HG03175 (cell line): ENCODE data around the gene CRYGB.
"Not testable (repeated sequence)": the region's sequence is repeated elsewhere in the genome, so short reads cannot be mapped to it uniquely, and the experiment has no call there.

Experiments used
- ATAC-seq: cut with Tn5 transposase; IDR thresholded peaks from one replicate; pipeline ENCODE4 v1.9.1; 2021; ENCODE audit warnings: mild to moderate bottlenecking, moderate library complexity; ENCODE audit not compliant: unreplicated experiment

CRYGB gene

DNA sequence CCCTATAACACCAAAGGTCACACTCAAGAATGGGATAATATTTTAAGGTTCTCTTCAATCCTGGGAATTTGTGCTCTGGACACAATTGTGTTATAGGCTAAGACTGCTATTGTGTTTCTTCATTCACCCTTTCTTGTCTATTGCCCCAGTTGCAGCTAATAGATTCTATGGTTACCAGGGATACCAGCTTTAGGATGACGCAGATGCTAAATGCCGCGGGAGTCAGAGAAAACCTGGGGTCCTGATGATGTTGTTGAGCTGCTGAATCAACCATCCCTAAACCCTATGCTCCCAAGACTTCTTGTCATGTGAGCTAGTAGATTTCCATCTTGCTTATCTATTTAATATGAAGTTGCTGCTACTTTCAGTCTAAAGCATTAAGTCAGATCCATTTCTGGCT is 27.0 kb downstream of the CRYGB start:
- no peak for ATAC-seq

GRCh38 chr2:208117390-208117789 is 28.6 kb downstream of the CRYGB start:
- ATAC-seq: not testable (repeated sequence)

DNA sequence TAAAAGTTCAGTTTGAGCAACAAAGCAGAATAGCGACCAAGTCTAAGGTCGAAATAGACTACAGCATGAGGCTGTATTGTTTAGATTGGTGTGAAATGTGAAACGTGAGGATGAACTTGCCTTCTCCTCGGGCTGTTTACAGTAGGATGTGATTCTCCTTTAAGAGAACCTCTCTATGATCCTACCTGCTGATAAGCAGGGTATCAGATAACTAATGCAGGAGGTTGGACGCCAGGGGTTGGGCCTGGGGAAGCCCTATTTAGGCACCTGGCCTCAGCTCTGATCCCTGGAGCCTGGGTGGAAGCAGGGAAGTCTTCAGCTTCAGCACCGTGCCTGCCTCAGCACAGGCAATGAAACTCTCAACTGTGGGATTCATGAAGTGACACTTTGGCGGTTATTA is 33.0 kb downstream of the CRYGB start:
- ATAC-seq: no peak

DNA sequence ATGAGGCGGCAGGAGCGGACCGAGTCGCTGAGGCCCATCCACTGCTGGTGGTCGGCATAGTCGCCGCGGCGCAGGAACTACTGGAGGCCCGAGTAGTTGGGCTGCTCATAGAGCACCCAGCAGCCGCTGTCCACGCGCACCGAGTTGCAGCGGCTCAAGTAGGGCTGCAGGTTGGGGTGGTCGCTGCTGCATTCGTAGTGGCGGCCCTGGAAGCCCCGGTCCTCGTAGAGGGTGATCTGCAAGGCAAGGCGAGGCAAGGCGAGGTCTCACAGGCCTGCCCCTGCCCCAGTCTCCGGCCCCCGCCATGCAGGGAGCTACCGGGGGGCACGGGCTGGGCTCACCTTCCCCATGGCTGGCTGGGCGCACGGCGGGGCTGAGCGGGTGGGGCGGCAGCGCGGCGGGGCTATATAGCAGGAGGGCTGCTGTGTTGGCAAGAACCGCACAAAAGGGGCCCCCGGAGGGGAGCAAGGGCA is 33.6 kb downstream of the CRYGB start:
- ATAC-seq: not testable (repeated sequence)

DNA sequence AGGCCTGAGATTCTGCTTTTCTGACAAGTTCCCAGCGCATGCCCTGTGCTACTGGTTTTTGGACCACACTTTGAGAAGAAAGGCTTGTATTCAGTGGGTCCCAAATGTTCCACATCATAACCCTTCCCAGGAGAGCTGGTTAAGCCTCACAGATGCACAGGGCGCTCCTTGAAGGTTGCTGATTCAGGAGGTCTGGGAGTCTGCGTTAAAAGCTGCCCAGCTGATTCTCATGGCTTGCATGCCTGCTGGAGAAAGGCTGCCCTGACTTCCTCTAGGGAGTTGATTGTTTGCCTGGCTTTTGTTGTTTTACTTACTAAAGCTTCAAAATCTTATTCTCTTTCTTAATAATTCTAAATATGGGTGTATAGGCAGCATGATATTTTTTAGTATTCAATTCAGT is 42.3 kb downstream of the CRYGB start:
- ATAC-seq: no peak

GRCh38 chr2:208101716-208102631 is 44.0 kb downstream of the CRYGB start:
- ATAC-seq: no peak

GRCh38 chr2:208099682-208100470 is 46.1 kb downstream of the CRYGB start:
- ATAC-seq: no peak

DNA sequence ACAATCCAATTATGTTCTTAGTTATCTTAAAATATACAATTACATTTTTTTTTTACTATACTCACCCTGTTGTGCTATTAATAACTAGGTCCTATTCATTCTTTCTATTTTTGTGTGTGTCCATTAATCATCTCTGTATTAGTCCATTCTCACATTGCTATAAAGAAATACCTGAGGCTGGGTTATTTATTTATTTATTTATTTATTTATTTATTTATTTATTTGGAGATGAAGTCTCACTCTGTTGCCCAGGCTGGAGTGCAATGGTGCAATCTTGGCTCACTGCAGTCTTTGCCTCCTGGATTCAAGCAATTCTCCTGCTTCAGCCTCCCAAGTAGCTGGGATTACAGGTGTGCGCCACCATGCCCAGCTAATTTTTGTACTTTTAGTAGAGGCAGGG is 47.3 kb downstream of the CRYGB start:
- ATAC-seq: not testable (repeated sequence)

DNA sequence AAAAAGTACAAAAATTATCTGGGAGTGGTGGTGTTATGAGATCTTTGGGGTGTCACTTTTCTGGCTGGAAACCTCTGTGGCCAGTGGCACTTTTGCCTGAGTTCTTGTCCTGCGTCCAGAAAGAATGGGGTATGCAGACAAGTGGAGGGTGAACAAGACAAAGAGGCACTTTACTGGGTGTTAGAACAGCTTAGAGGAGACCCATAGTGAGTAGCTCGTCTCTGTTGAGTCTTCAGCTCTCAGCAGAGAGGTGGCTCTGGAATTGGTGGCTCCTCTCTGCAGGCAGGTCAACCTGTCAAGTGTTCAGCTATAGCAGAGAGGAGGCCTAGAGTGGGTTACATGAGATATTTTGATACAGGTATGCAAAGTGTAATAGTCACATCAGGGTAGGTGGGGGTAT is 47.7 kb downstream of the CRYGB start:
- no peak for ATAC-seq

- no peak for ATAC-seq
Measured at GRCh38 chr2:208097801-208098200, 48.2 kb downstream of the CRYGB start.

DNA sequence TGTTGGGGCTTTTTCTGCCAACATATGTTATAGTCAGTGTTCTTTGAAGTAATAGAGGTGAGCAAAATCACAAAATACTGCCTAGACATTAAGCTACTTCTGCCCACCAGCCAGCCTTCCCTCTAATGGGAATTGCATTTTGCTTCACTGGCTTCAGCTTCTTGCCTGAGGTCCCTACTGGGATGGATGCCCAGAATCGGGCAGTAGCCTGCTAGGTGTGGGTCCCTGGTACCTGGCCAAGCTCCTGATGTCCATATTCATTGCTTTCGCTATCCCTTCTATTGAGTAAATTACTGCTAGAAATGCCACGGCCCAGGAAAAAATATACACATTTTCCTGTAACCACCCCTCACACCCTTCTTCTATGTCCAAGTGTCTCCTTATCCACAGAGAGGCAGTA is 48.6 kb downstream of the CRYGB start:
- ATAC-seq: no peak

DNA sequence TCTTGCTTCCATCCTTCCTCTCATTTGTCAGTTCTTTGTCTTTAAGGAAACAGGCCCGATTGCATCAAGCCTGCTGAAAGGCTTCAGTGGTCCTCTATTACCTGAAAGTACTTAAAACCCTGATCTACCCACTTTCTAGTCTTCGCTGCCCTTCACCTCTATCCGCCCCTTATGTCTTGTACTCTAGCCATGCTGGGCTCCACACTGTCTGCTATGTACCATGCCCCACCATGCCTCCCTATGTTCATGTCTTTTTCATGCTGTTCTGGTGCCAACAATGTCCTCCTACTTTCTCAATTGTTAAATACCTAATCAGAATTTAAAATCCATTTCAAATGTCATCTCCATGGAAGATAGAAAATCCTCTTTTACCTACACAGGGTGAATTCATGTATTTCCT is 49.9 kb downstream of the CRYGB start:
- no peak for ATAC-seq

DNA sequence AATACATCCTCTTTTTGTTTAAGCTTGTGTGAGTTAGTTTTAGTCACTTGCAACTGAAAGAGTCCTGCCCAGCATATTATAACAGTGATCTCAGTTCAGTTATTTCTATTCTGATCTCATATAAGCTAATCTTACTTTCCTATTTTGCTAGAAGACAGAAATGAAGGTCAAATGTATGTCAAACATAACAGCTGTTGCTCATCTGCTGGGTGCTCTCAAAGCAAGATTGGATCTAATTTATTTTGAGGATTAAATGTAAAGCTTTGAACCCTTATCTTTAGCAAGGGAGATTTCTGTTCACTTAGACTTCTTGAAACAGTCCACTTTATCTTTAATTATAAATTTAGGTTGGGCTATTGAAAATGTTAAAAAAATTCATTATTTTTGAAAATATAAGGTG is 52.8 kb downstream of the CRYGB start:
- ATAC-seq: no peak
